Hepatocyte (in vitro differentiated cells): ENCODE results near the gene LBHD1. TPM values are rescaled to one million over a fixed set of nuclear protein-coding genes. Genes with fewer than 3 reads are reported as not detected.

Experiments used
- DNase-seq: peaks from one replicate; pipeline ENCODE4 v3.0.0-alpha.2; 2016; ENCODE audit warnings: low spot score
- H2AFZ ChIP-seq: fragments of 200-600 bp; sonication (generic); 2 replicates; pipeline ENCODE4 v1.6.0; 2016; ENCODE audit warnings: antibody characterized with exemption, mild to moderate bottlenecking
- H3K27ac ChIP-seq: fragments of 200-600 bp; sonication (generic); 2 replicates; pipeline ENCODE4 v1.5.1; 2016; ENCODE audit warnings: mild to moderate bottlenecking
- H3K27me3 ChIP-seq: fragments of 200-600 bp; sonication (generic); 2 replicates; pipeline ENCODE4 v1.6.1; 2016
- H3K36me3 ChIP-seq: fragments of 200-600 bp; sonication (generic); replicated peaks from 2 replicates; pipeline ENCODE4 v1.5.1; 2016; ENCODE audit warnings: low read depth; ENCODE audit not compliant: insufficient read depth
- H3K4me1 ChIP-seq: fragments of 200-600 bp; sonication (generic); 2 replicates; pipeline ENCODE4 v1.5.1; 2016; ENCODE audit warnings: mild to moderate bottlenecking, moderate library complexity; ENCODE audit not compliant: insufficient read depth
- H3K4me2 ChIP-seq: fragments of 200-600 bp; sonication (generic); 2 replicates; pipeline ENCODE4 v1.6.0; 2016
- H3K4me3 ChIP-seq: fragments of 200-600 bp; sonication (generic); 2 replicates; pipeline ENCODE4 v1.5.1; 2016; ENCODE audit warnings: mild to moderate bottlenecking
- H3K79me2 ChIP-seq: fragments of 200-600 bp; sonication (generic); 2 replicates; pipeline ENCODE4 v1.6.0; 2017; ENCODE audit warnings: mild to moderate bottlenecking
- H3K9me2 ChIP-seq: fragments of 200-600 bp; sonication (generic); replicated peaks from 2 replicates; pipeline ENCODE4 v1.6.0; 2017; ENCODE audit warnings: mild to moderate bottlenecking; ENCODE audit not compliant: insufficient read depth
- H3K9me3 ChIP-seq: fragments of 200-600 bp; sonication (generic); 2 replicates; pipeline ENCODE4 v1.5.1; 2016; ENCODE audit warnings: low read depth, mild to moderate bottlenecking
- H4K20me1 ChIP-seq: fragments of 200-600 bp; sonication (generic); 2 replicates; pipeline ENCODE4 v1.6.0; 2016; ENCODE audit warnings: mild to moderate bottlenecking; ENCODE audit not compliant: insufficient read depth, poor library complexity, severe bottlenecking
- CTCF ChIP-seq: fragments of 200-600 bp; sonication (generic); IDR thresholded peaks from 2 replicates; pipeline ENCODE4 v1.5.1; 2016; ENCODE audit warnings: antibody characterized with exemption, mild to moderate bottlenecking; ENCODE audit not compliant: poor library complexity
- EZH2 ChIP-seq: fragments of 200-600 bp; sonication (generic); IDR thresholded peaks from 2 replicates; pipeline ENCODE4 v1.6.1; 2016; ENCODE audit warnings: antibody characterized with exemption, mild to moderate bottlenecking, borderline replicate concordance
- EZH2phosphoT487 ChIP-seq: fragments of 200-600 bp; sonication (generic); IDR thresholded peaks from one replicate; pipeline ENCODE4 v1.6.1; 2018; ENCODE audit warnings: antibody characterized with exemption, mild to moderate bottlenecking, low read depth, moderate library complexity; ENCODE audit not compliant: unreplicated experiment, severe bottlenecking
- WGBS: methylation state at CpG from one replicate; pipeline ENCODE4 v1.1.6; 2016; ENCODE audit warnings: low lambda C conversion rate; ENCODE audit errors: missing lambda C conversion rate; 5-methylcytosine and 5-hydroxymethylcytosine counted together
- polyA plus RNA-seq: library from polyadenylated mRNA; unstranded; fragments of >200 nt; fragmentation: Nextera tagmentation; extraction: Ambion mirVana; gene quantifications from 2 replicates; pipeline ENCODE4 v1.2.1, GENCODE V29; 2016
- total RNA-seq: library from RNA; depleted of rRNA; stranded (reverse); fragments of >200 nt; gene quantifications from 2 replicates; pipeline ENCODE4 v1.2.3, GENCODE V29; 2014

The LBHD1 gene
- total and polyA plus RNA-seq, 2 experiments from 2014 or later: 6.5 to 11.2 TPM

- no peaks in the 10 kb centered on the region for H3K36me3 ChIP-seq
- peaks cover 45% of the 10 kb centered on the region for H3K79me2 ChIP-seq
- no peak overlapping the region for H3K4me2 ChIP-seq
- WGBS: 96% methylated on average over 11 of the region's 11 CpGs
- no peak overlapping the region for H2AFZ ChIP-seq
- no peaks in the 10 kb centered on the region for H3K27me3 ChIP-seq
- no peak for DNase-seq
- no peak overlapping the region for H3K27ac ChIP-seq
- TF ChIP-seq EZH2phosphoT487 (no peak), EZH2 (no peak)
- H3K9me2 ChIP-seq: no peaks in the 10 kb centered on the region
- peaks cover 4% of the 10 kb centered on the region for H3K4me1 ChIP-seq
- H3K9me3 ChIP-seq: no peaks in the 10 kb centered on the region
- no peaks in the 10 kb centered on the region for H4K20me1 ChIP-seq
- no peak overlapping the region for H3K4me3 ChIP-seq
These were observed 22.6 kb downstream of the LBHD1 start for GRCh38 chr11:62649486-62649885.

DNA sequence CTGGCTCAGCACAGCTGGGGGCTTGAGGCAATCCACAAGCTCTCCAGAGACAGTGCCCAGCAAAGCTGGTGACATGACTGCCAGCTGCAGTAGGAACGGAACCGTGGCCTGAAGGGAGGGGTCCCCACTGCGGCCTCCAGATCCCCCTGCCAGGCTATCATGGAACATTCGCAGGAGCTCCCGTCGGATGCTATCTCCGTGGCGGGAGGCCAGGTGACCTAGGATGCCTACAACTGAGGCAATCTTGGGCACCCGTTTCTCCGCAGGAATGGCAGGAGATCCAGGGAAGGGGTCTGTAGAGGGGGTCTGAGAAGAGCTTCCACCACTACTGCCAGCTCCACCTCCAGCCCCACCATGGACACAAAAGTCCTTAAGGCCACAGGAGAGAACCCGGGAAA is 23.1 kb downstream of the LBHD1 start:
- peaks cover 50% of the 10 kb centered on the region for H3K79me2 ChIP-seq

DNA sequence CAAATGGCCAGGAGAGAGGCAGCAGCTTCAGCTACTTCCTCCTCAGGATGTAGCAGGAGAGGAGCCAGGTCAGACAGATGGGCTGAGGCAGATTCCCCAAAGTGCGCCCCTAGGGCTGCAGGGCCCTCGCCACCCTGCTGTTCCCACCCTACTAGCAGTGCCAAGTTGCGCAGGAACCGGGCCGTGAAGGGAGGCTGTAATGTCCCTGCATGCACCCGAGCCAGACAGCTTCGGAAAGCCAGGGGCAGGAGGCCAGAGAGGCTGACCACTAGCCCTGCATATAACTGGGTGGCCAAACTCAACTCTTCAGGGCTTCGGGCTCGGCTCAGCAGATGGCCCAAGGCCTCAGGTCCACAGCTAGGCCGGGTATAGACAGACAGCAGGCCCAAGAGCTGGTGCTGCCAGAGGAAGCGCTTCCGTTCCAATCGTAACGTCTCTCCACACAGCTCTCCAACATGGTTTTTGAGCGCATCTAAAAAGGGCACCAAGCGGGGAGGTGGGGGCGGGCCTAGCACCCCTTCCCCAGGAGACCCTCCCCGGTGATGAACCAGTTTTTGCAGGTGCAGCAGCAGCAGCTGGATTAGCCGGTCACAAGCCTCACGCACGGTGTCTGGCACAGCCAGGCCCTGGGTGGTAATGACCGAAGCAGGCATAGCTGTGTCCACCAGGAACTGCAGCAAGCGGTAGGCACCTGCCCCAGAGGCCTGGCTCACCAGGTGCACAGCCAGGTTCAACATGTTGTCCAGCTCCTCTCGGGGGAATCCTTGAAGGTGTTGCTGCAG is 23.7 kb downstream of the LBHD1 start:
- Histone ChIP-seq H4K20me1 (no peaks in the 10 kb centered on the region), H3K79me2 (peaks cover 56% of the 10 kb centered on the region), H3K9me2 (no peaks in the 10 kb centered on the region), H3K4me2 (no peak overlapping the region), H3K36me3 (no peaks in the 10 kb centered on the region), H2AFZ (no peak overlapping the region), H3K9me3 (no peaks in the 10 kb centered on the region), H3K27ac (no peak overlapping the region), H3K4me1 (peaks cover 4% of the 10 kb centered on the region), H3K4me3 (no peak overlapping the region), H3K27me3 (no peaks in the 10 kb centered on the region)
- no peak for TF ChIP-seq CTCF
- TF ChIP-seq EZH2: no peak
- TF ChIP-seq EZH2phosphoT487: no peak
- DNase-seq: no peak
- WGBS: 99% methylated on average over 24 of the region's 24 CpGs

More for the DNA sequence above, 23.1 kb downstream of the LBHD1 start:
- 98% methylated on average over 11 of the region's 11 CpGs for WGBS
- H3K27me3 ChIP-seq: no peaks in the 10 kb centered on the region
- no peaks in the 10 kb centered on the region for H3K36me3 ChIP-seq
- no peaks in the 10 kb centered on the region for H4K20me1 ChIP-seq
- H3K4me3 ChIP-seq: no peak overlapping the region
- no peak for DNase-seq
- H3K9me2 ChIP-seq: no peaks in the 10 kb centered on the region
- no peak for TF ChIP-seq EZH2
- no peak for TF ChIP-seq EZH2phosphoT487
- TF ChIP-seq CTCF: no peak
- H3K9me3 ChIP-seq: no peaks in the 10 kb centered on the region
- peaks cover 4% of the 10 kb centered on the region for H3K4me1 ChIP-seq
- H3K27ac ChIP-seq: no peak overlapping the region
- no peak overlapping the region for H2AFZ ChIP-seq
- no peak overlapping the region for H3K4me2 ChIP-seq

DNA sequence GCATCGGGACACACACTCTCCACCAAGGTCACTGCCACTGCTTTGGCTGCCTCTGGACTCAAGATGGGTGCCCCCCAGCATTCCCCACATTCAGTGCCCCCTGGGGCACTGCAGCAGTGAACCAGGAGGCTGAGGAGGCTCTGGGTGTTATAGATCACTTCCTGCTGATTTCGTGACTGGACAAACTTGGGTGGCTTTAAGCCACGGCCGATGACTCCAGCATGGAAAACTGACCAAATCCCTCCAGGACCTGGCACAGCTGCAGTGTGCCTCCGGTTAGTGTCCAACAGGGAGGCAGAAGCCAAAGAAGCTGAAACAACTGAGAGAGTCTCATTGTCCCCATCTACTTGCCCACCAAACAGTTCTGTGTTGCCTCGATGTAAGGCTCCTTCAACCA is 24.5 kb downstream of the LBHD1 start:
- no peaks in the 10 kb centered on the region for H3K36me3 ChIP-seq
- H3K27me3 ChIP-seq: no peaks in the 10 kb centered on the region
- H3K9me3 ChIP-seq: no peaks in the 10 kb centered on the region
- 95% methylated on average over 6 of the region's 6 CpGs for WGBS
- DNase-seq: no peak
- H3K4me3 ChIP-seq: no peak overlapping the region
- H3K9me2 ChIP-seq: no peaks in the 10 kb centered on the region
- TF ChIP-seq EZH2phosphoT487: no peak
- TF ChIP-seq CTCF: no peak
- TF ChIP-seq EZH2: no peak
- peaks cover 4% of the 10 kb centered on the region for H3K4me1 ChIP-seq
- H2AFZ ChIP-seq: no peak overlapping the region
- no peak overlapping the region for H3K4me2 ChIP-seq
- no peak overlapping the region for H3K27ac ChIP-seq
- no peaks in the 10 kb centered on the region for H4K20me1 ChIP-seq
- H3K79me2 ChIP-seq: peaks cover 59% of the 10 kb centered on the region
